ENCODE measurements around the gene MRPS34. TPM values are rescaled to one million over a fixed set of nuclear protein-coding genes. Genes with fewer than 3 reads are reported as not detected.

The MRPS34 gene
- total and polyA plus RNA-seq, 9 of the 15 experiments (the other 6 are each of a cell fraction or from before 2014, with no cell fraction given), result 5.2 to 334 (median 92.8) TPM

DNA sequence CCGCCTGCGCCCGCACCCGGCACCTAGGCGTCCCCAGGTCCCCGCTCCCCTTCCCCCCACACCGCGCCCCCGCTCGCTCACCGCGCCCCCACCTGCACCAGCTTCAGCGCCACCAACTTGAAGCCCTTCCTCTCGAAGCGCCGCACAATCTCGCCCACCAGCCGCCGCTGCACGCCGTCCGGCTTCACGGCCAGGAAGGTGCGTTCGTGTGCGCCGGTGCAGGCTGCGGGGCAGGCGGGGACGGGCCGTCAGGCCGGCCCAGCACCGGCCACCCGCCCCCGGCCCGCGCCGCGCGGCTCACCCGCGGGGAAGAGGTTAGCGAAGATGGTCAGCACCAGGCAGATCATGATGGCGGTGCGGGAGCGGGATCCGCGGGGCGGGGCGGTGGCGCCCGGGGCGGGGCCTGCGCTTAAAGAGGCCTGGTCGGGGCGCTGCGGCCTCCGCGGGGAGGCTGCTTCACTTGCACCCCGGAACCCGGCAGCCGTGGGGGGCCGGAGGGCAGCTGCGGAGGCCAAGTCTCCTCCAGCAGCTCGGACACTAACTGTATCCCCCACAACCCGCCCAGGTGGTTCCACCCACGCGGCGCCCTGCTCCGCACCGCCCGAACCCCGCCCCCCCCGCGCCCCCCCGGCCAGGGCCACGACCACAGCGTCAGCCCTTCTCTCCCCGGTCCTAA lies 1.6 kb downstream of the MRPS34 start, which contains the start of gene NME3 (continued):
- TF ChIP-seq, protein P1, sequence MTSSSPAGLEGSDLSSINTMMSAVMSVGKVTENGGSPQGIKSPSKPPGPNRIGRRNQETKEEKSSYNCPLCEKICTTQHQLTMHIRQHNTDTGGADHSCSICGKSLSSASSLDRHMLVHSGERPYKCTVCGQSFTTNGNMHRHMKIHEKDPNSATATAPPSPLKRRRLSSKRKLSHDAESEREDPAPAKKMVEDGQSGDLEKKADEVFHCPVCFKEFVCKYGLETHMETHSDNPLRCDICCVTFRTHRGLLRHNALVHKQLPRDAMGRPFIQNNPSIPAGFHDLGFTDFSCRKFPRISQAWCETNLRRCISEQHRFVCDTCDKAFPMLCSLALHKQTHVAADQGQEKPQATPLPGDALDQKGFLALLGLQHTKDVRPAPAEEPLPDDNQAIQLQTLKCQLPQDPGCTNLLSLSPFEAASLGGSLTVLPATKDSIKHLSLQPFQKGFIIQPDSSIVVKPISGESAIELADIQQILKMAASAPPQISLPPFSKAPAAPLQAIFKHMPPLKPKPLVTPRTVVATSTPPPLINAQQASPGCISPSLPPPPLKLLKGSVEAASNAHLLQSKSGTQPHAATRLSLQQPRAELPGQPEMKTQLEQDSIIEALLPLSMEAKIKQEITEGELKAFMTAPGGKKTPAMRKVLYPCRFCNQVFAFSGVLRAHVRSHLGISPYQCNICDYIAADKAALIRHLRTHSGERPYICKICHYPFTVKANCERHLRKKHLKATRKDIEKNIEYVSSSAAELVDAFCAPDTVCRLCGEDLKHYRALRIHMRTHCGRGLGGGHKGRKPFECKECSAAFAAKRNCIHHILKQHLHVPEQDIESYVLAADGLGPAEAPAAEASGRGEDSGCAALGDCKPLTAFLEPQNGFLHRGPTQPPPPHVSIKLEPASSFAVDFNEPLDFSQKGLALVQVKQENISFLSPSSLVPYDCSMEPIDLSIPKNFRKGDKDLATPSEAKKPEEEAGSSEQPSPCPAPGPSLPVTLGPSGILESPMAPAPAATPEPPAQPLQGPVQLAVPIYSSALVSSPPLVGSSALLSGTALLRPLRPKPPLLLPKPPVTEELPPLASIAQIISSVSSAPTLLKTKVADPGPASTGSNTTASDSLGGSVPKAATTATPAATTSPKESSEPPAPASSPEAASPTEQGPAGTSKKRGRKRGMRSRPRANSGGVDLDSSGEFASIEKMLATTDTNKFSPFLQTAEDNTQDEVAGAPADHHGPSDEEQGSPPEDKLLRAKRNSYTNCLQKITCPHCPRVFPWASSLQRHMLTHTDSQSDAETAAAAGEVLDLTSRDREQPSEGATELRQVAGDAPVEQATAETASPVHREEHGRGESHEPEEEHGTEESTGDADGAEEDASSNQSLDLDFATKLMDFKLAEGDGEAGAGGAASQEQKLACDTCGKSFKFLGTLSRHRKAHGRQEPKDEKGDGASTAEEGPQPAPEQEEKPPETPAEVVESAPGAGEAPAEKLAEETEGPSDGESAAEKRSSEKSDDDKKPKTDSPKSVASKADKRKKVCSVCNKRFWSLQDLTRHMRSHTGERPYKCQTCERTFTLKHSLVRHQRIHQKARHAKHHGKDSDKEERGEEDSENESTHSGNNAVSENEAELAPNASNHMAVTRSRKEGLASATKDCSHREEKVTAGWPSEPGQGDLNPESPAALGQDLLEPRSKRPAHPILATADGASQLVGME (CRISPR knock-in tag; IDR thresholded peaks at IDR 0.05), result no peak
- TF ChIP-seq SMC3 (conservative IDR thresholded peaks at IDR 0.05; ENCODE audit: insufficient read depth, low read depth, low read length) (no peak), ZBTB8A (IDR thresholded peaks at IDR 0.05; ENCODE audit: partially characterized antibody) (no peak), STAT5B (CRISPR knock-in tag; IDR thresholded peaks at IDR 0.05) (no peak), SMARCC2 (IDR thresholded peaks at IDR 0.05; ENCODE audit: low read depth) (no peak), PTBP1 (IDR thresholded peaks at IDR 0.05; ENCODE audit: low read depth, low read length) (no peak), BRCA1 (IDR thresholded peaks at IDR 0.05) (no peak), BRCA1 (CRISPR knock-in tag; IDR thresholded peaks at IDR 0.05) (no peak), ZNF445 (CRISPR knock-in tag; IDR thresholded peaks at IDR 0.05; ENCODE audit: low read depth) (no peak), PHF8 (IDR thresholded peaks at IDR 0.05; ENCODE audit: borderline replicate concordance, low read length) (peak; percentile 48; the same call in 1 of the 2 replicates), SIN3A (IDR thresholded peaks at IDR 0.05; ENCODE audit: borderline replicate concordance in 2 of 2, control insufficient read depth in 1 of 2, low read depth in 2 of 2, low read length in 2 of 2) (peak; percentile 59 to 76; a peak in 2 of 4 replicates), CCNT2 (IDR thresholded peaks at IDR 0.05; ENCODE audit: borderline replicate concordance, extremely low read depth, insufficient read length, low read depth, low read length) (peak; percentile 79)
- TF ChIP-seq, protein P2, sequence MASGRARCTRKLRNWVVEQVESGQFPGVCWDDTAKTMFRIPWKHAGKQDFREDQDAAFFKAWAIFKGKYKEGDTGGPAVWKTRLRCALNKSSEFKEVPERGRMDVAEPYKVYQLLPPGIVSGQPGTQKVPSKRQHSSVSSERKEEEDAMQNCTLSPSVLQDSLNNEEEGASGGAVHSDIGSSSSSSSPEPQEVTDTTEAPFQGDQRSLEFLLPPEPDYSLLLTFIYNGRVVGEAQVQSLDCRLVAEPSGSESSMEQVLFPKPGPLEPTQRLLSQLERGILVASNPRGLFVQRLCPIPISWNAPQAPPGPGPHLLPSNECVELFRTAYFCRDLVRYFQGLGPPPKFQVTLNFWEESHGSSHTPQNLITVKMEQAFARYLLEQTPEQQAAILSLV (tag; IDR thresholded peaks at IDR 0.05), result no peak
- TF ChIP-seq, protein P3, sequence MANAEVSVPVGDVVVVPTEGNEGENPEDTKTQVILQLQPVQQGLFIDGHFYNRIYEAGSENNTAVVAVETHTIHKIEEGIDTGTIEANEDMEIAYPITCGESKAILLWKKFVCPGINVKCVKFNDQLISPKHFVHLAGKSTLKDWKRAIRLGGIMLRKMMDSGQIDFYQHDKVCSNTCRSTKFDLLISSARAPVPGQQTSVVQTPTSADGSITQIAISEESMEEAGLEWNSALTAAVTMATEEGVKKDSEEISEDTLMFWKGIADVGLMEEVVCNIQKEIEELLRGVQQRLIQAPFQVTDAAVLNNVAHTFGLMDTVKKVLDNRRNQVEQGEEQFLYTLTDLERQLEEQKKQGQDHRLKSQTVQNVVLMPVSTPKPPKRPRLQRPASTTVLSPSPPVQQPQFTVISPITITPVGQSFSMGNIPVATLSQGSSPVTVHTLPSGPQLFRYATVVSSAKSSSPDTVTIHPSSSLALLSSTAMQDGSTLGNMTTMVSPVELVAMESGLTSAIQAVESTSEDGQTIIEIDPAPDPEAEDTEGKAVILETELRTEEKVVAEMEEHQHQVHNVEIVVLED (CRISPR knock-in tag; IDR thresholded peaks at IDR 0.05), result no peak
- TF ChIP-seq, protein P4, sequence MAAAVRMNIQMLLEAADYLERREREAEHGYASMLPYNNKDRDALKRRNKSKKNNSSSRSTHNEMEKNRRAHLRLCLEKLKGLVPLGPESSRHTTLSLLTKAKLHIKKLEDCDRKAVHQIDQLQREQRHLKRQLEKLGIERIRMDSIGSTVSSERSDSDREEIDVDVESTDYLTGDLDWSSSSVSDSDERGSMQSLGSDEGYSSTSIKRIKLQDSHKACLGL (CRISPR knock-in tag; IDR thresholded peaks at IDR 0.05; ENCODE audit: borderline replicate concordance, poor library complexity, severe bottlenecking), result no peak
- TF ChIP-seq, protein P5, sequence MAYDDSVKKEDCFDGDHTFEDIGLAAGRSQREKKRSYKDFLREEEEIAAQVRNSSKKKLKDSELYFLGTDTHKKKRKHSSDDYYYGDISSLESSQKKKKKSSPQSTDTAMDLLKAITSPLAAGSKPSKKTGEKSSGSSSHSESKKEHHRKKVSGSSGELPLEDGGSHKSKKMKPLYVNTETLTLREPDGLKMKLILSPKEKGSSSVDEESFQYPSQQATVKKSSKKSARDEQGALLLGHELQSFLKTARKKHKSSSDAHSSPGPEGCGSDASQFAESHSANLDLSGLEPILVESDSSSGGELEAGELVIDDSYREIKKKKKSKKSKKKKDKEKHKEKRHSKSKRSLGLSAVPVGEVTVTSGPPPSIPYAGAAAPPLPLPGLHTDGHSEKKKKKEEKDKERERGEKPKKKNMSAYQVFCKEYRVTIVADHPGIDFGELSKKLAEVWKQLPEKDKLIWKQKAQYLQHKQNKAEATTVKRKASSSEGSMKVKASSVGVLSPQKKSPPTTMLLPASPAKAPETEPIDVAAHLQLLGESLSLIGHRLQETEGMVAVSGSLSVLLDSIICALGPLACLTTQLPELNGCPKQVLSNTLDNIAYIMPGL (CRISPR knock-in tag; IDR thresholded peaks at IDR 0.05), result no peak
